GM23338 (cell line): Measurements from ENCODE around the gene PROZ.

Experiments used
- CREB1 ChIP-seq: fragments of 250-450 bp; sonication (Bioruptor Pico); IDR thresholded peaks from 2 replicates; pipeline ENCODE4 v1.5.0; 2020; ENCODE audit warnings: low read depth, mild to moderate bottlenecking, moderate library complexity
- CTCF ChIP-seq, 2 experiments: fragments of 200-600 bp in 1 of 2; sonication (generic) in 1 of 2; conservative IDR thresholded peaks; 2 replicates each; pipeline versions ENCODE4 v1.5.1 to v1.6.1; 2016 to 2017; ENCODE audit warnings: antibody characterized with exemption in 2 of 2, low read depth in 2 of 2, mild to moderate bottlenecking in 2 of 2, moderate library complexity in 1 of 2
- ETS1 ChIP-seq: IDR thresholded peaks from 2 replicates; pipeline ENCODE4 v1.6.1; 2016; ENCODE audit warnings: antibody characterized with exemption
- EZH2 ChIP-seq: fragments of 200-600 bp; sonication (generic); IDR thresholded peaks from one replicate; pipeline ENCODE4 v1.8.0; 2017; ENCODE audit warnings: antibody characterized with exemption, mild to moderate bottlenecking, low read depth; ENCODE audit not compliant: unreplicated experiment
- EZH2phosphoT487 ChIP-seq: fragments of 200-600 bp; sonication (generic); IDR thresholded peaks from one replicate; pipeline ENCODE4 v1.8.1; 2018; ENCODE audit warnings: antibody characterized with exemption; ENCODE audit not compliant: unreplicated experiment
- JUNB ChIP-seq: IDR thresholded peaks from one replicate; pipeline ENCODE4 v1.6.1; 2016; ENCODE audit warnings: antibody characterized with exemption; ENCODE audit not compliant: unreplicated experiment
- POLR2AphosphoS5 ChIP-seq: IDR thresholded peaks from 2 replicates; pipeline ENCODE4 v1.6.1; 2016; ENCODE audit warnings: antibody characterized with exemption, low read depth
- REST ChIP-seq: IDR thresholded peaks from one replicate; pipeline ENCODE4 v1.6.1; 2018; ENCODE audit warnings: antibody characterized with exemption; ENCODE audit not compliant: unreplicated experiment

GRCh38 chr13:113152984-113153809 lies 5.3 kb upstream of the PROZ start:
- TF ChIP-seq CTCF (conservative IDR thresholded peaks at IDR 0.05; ENCODE audit: low read depth in 2 of 2) (no peak), POLR2AphosphoS5 (no peak; the same call in 1 of the 2 replicates), EZH2 (peak; percentile 36), REST (no peak), EZH2phosphoT487 (no peak), JUNB (no peak), ETS1 (no peak), CREB1 (CRISPR knock-in tag) (no peak)
